K562 treated with DMSO at 1 percent for 24 hours (cell line): ENCODE measurements around the gene ZNHIT3. TPM values are rescaled to one million over a fixed set of nuclear protein-coding genes. Genes with fewer than 3 reads are reported as not detected.

Experiments
- total RNA-seq: library from RNA; unstranded; fragments of 300-600 nt; gene quantifications from 2 replicates; pipeline ENCODE4 v1.2.3, GENCODE V29; 2022; ENCODE audit warnings: low read depth; ENCODE audit not compliant: insufficient read depth

The ZNHIT3 gene
- total RNA-seq, result 57.9 and 68.6 TPM in 2 replicates

GRCh38 chr17:36486204-36487194, at the start of gene ZNHIT3:
Gene ZNHIT3, plus strand, starts transcription at chr17:36486681. Its CDS starts 19 bp downstream, at chr17:36486700.

GRCh38 chr17:36534840-36535668, 48.6 kb downstream of the ZNHIT3 start, which contains the start of the genes MYO19 and PIGW:
Gene MYO19, minus strand, starts transcription at chr17:36534868. Its CDS starts 2,330 bp downstream, at chr17:36532538.
Gene PIGW, plus strand, starts transcription at chr17:36534987. Its CDS starts 2,115 bp downstream, at chr17:36537102.

GRCh38 chr17:36544307-36545076, 58.0 kb downstream of the ZNHIT3 start, which contains the start of gene GGNBP2:
Gene GGNBP2, plus strand, starts transcription at chr17:36544919. Its CDS starts 806 bp downstream, at chr17:36545725.

Other genes starting within 250 kb of the ZNHIT3 start
- gene TBC1D3I, start 222.1 kb upstream of the ZNHIT3 start, total RNA-seq, result not detected in 2 replicates
- not detected in 2 replicates for gene TBC1D3G, start 162.8 kb upstream of the ZNHIT3 start, total RNA-seq
- gene TBC1D3H, start 98.2 kb upstream of the ZNHIT3 start, total RNA-seq, result not detected in 2 replicates
- gene MYO19, start 48.2 kb downstream of the ZNHIT3 start, total RNA-seq, result 47.7 and 53.6 TPM in 2 replicates
- gene PIGW, start 48.3 kb downstream of the ZNHIT3 start, total RNA-seq, result 6.9 and 9.7 TPM in 2 replicates
- gene GGNBP2, start 58.2 kb downstream of the ZNHIT3 start, total RNA-seq, result 48.5 and 58.3 TPM in 2 replicates
- gene DHRS11, start 105.2 kb downstream of the ZNHIT3 start, total RNA-seq, result 31.0 and 31.3 TPM in 2 replicates
- 7.3 and 9.3 TPM in 2 replicates for gene MRM1, start 114.9 kb downstream of the ZNHIT3 start, total RNA-seq